Mucosa of rectum (tissue), 2 donors: ENCODE measurements around the gene PCOLCE2.

Source experiments
- H3K27ac ChIP-seq, 2 donors: one replicate each; pipeline ENCODE4 v1.7.0; 2013; ENCODE audit warnings: inconsistent platforms in 2 of 2, low read depth in 2 of 2, low read length in 2 of 2
- H3K27me3 ChIP-seq, 2 donors: one replicate each; pipeline ENCODE4 v1.7.0; 2013; ENCODE audit warnings: low read length in 2 of 2; ENCODE audit not compliant: control insufficient read depth in 2 of 2, insufficient read depth in 2 of 2
- H3K36me3 ChIP-seq, 2 donors: one replicate each; pipeline ENCODE4 v1.7.0; 2013; ENCODE audit warnings: low read length in 2 of 2; ENCODE audit not compliant: control insufficient read depth in 2 of 2, insufficient read depth in 2 of 2
- H3K4me1 ChIP-seq, 2 donors: one replicate each; pipeline ENCODE4 v1.7.0; 2013; ENCODE audit warnings: low read length in 2 of 2, mild to moderate bottlenecking in 1 of 2; ENCODE audit not compliant: control insufficient read depth in 2 of 2, insufficient read depth in 2 of 2
- H3K4me3 ChIP-seq, 2 donors: one replicate each; pipeline ENCODE4 v1.7.0; 2013; ENCODE audit warnings: low read length in 2 of 2
- H3K9ac ChIP-seq, 2 donors: one replicate each; pipeline ENCODE4 v1.7.0; 2013; ENCODE audit warnings: low read length in 2 of 2, low read depth in 1 of 2, mild to moderate bottlenecking in 1 of 2
- H3K9me3 ChIP-seq, 2 donors: one replicate each; pipeline ENCODE4 v1.7.0; 2013; ENCODE audit warnings: low read length in 2 of 2; ENCODE audit not compliant: control insufficient read depth in 2 of 2
- donor health status: healthy.
- donor health status: Normal muscosa, but diverticular disease.

Gene PCOLCE2, protein sequence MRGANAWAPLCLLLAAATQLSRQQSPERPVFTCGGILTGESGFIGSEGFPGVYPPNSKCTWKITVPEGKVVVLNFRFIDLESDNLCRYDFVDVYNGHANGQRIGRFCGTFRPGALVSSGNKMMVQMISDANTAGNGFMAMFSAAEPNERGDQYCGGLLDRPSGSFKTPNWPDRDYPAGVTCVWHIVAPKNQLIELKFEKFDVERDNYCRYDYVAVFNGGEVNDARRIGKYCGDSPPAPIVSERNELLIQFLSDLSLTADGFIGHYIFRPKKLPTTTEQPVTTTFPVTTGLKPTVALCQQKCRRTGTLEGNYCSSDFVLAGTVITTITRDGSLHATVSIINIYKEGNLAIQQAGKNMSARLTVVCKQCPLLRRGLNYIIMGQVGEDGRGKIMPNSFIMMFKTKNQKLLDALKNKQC

GRCh38 chr3:142888481-142889211, at the start of gene PCOLCE2:
Gene PCOLCE2, minus strand, starts transcription at chr3:142889083. Its CDS starts 187 bp downstream, at chr3:142888896.
- peaks cover 5 to 8% of the 10 kb centered on the region in 2 donors for H3K4me1 ChIP-seq
- H3K36me3 ChIP-seq = no peaks in the 10 kb centered on the region
- H3K4me3 ChIP-seq = peak within 1 kb of the TSS; percentile 56 to 67
- H3K27me3 ChIP-seq = peaks cover 29 to 31% of the 10 kb centered on the region in 2 donors
- peak within 1 kb of the TSS in 1 of 2 donors; percentile 33 for H3K9ac ChIP-seq
- H3K9me3 ChIP-seq = no peaks in the 10 kb centered on the region
- no peak within 1 kb of the TSS for H3K27ac ChIP-seq

DNA sequence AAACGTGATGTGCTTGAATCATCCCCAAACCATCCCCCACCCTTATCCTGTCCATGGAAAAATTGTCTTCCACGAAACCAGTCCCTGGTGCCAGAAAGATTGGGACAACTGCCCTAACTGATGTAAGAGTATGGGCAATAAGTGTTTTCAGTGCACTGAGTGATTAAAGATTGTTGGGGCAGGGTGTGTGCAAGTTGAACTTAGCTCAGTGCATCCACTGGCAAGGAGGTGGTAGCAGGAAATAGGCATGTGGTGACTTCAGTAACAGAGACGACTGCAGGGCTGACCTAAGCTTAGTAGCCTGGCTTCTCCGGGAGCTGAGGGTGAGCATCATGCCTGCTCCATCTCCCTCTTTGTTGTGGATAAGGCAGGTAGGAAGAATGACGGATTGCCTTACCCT, 47.1 kb upstream of the PCOLCE2 start:
- H3K27me3 ChIP-seq = no peaks in the 10 kb centered on the region
- H3K4me3 ChIP-seq = no peak overlapping the region
- peaks cover 0 to 6% of the 10 kb centered on the region in 2 donors for H3K4me1 ChIP-seq
- no peaks in the 10 kb centered on the region for H3K9me3 ChIP-seq
- H3K27ac ChIP-seq = no peak overlapping the region
- no peaks in the 10 kb centered on the region for H3K36me3 ChIP-seq
- no peak overlapping the region for H3K9ac ChIP-seq

DNA sequence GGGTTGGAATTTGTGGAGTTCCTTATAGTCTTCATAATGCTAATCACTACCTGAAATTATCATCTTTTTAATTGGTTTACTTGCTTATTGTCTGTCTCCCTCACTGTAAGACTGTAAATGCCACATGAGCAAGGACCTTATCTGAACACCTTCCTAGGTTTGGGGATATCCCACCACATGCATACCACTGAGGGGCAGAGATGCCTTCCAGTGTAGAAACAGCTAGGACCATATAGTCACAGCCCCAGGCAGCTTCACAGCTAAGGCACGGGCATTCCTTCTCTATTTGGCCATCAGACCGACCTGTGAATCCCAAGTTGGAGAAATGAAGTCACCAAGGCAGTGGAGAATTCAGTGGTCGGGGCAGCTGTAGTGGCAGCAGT, 46.0 kb upstream of the PCOLCE2 start:
- no peaks in the 10 kb centered on the region for H3K9me3 ChIP-seq
- H3K36me3 ChIP-seq = no peaks in the 10 kb centered on the region
- no peaks in the 10 kb centered on the region for H3K27me3 ChIP-seq
- peaks cover 0 to 11% of the 10 kb centered on the region in 2 donors for H3K4me1 ChIP-seq
- no peak overlapping the region for H3K9ac ChIP-seq
- H3K27ac ChIP-seq = no peak overlapping the region
- no peak overlapping the region for H3K4me3 ChIP-seq

- Histone ChIP-seq H3K27me3 (no peaks in the 10 kb centered on the region), H3K9me3 (no peaks in the 10 kb centered on the region), H3K9ac (no peak overlapping the region), H3K4me3 (no peak overlapping the region), H3K27ac (no peak overlapping the region), H3K4me1 (peaks cover 0 to 11% of the 10 kb centered on the region in 2 donors), H3K36me3 (no peaks in the 10 kb centered on the region)
Observed at GRCh38 chr3:142934128-142934886, 45.4 kb upstream of the PCOLCE2 start.

DNA sequence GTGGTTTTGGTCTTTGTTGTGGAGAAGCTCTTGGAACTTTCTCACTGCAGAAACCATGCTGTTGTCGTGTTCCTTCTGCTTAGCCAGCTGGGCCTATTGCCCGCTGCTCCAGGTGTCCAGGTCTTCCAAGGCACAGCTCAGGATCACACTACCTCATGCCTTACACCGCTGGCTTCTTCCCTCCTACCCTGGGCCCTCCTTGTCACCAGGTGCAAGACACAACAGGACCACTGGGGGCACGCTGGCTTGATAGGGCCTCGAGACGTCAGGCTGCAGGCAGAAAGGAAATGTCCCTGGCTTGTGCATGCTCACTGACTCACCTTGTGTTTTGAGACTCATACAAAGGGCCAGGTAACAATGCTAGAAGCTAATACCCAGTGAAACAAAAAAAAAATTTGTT, 42.3 kb upstream of the PCOLCE2 start:
- H3K9ac ChIP-seq = no peak overlapping the region
- H3K27ac ChIP-seq = no peak overlapping the region
- no peak overlapping the region for H3K4me3 ChIP-seq
- peaks cover 0 to 10% of the 10 kb centered on the region in 2 donors for H3K4me1 ChIP-seq
- no peaks in the 10 kb centered on the region for H3K9me3 ChIP-seq
- H3K36me3 ChIP-seq = no peaks in the 10 kb centered on the region
- H3K27me3 ChIP-seq = no peaks in the 10 kb centered on the region

- Histone ChIP-seq H3K4me1 (peaks cover 0 to 6% of the 10 kb centered on the region in 2 donors), H3K27me3 (no peaks in the 10 kb centered on the region), H3K27ac (no peak overlapping the region), H3K9me3 (no peaks in the 10 kb centered on the region), H3K36me3 (no peaks in the 10 kb centered on the region), H3K4me3 (no peak overlapping the region), H3K9ac (no peak overlapping the region)
Observed at GRCh38 chr3:142930463-142930862, 41.6 kb upstream of the PCOLCE2 start.

- Histone ChIP-seq H3K36me3 (no peaks in the 10 kb centered on the region), H3K27ac (no peak overlapping the region), H3K9ac (no peak overlapping the region), H3K4me3 (no peak overlapping the region), H3K27me3 (no peaks in the 10 kb centered on the region), H3K9me3 (no peaks in the 10 kb centered on the region), H3K4me1 (peaks cover 0 to 6% of the 10 kb centered on the region in 2 donors)
Observed at GRCh38 chr3:142929890-142930289, 41.0 kb upstream of the PCOLCE2 start.

GRCh38 chr3:142929109-142929508, 40.2 kb upstream of the PCOLCE2 start:
- no peak overlapping the region for H3K9ac ChIP-seq
- H3K4me1 ChIP-seq = peaks cover 0 to 6% of the 10 kb centered on the region in 2 donors
- H3K27ac ChIP-seq = no peak overlapping the region
- no peak overlapping the region for H3K4me3 ChIP-seq
- H3K27me3 ChIP-seq = no peaks in the 10 kb centered on the region
- no peaks in the 10 kb centered on the region for H3K36me3 ChIP-seq
- H3K9me3 ChIP-seq = no peaks in the 10 kb centered on the region

GRCh38 chr3:142926368-142926944, 37.6 kb upstream of the PCOLCE2 start:
- Histone ChIP-seq H3K4me1 (peaks cover 0 to 6% of the 10 kb centered on the region in 2 donors), H3K9me3 (no peaks in the 10 kb centered on the region), H3K36me3 (no peaks in the 10 kb centered on the region), H3K27ac (no peak overlapping the region), H3K27me3 (no peaks in the 10 kb centered on the region), H3K9ac (no peak overlapping the region), H3K4me3 (no peak overlapping the region)
